MM.1S (cell line): ENCODE results near the gene RSL1D1.

ENCODE experiments used
- CTCF ChIP-seq: fragments of 300-600 bp; sonication (generic); IDR thresholded peaks from 2 replicates; pipeline ENCODE4 v1.5.1; 2016; ENCODE audit warnings: antibody characterized with exemption, low read length, mixed read lengths
- EZH2 ChIP-seq: fragments of 300-600 bp; sonication (generic); optimal IDR thresholded peaks from 2 replicates; pipeline ENCODE3; 2017; ENCODE audit warnings: low read depth, mild to moderate bottlenecking, antibody characterized with exemption, low read length, mixed read lengths

GRCh38 chr16:11828696-11829095, 22.6 kb downstream of the RSL1D1 start:
- no peak for TF ChIP-seq CTCF
- TF ChIP-seq EZH2, result no peak
